ENCODE data around the gene LDLRAD4.

The LDLRAD4 gene

DNA sequence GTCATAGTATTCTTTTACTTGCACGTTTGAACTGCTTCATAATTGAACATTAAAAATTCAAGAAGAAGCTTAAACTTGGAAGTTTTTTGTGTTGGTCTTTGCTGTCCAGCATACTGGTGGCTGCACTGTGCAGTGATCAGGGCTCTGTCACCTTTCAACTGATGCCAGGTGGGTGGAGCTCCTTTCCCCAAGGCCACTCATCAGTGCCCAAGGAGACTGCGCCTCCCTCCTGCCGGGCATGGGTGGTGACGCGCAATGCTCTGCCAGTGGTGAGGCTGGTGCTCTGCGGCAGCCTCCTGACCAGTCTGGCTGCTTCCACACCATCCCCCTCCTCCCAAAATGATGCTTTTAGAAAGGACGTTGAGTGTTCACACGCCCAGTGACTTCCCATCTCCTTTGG lies 16.0 kb upstream of the LDLRAD4 start:
- no peak for DNase-seq (ENCODE audit: low spot score)

DNA sequence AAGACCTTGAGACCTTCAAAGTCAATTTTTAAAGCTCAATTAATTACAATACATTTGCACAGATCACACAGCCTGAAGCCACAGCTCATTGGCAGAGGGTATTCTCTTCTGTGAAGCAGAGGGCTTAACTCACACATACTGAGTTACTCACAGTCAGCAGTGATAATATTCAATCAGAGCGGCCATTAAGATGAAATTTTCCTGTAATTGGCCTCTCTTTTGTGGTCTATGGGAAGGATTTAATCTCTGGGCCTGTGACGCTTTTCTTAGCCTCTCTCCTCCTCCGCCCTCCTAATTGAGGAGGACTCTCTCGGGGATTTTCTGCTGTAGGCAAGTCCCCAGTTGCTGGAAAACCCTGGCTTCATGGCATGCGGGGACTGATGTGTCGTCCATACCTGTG lies 12.3 kb upstream of the LDLRAD4 start:
- no peak for DNase-seq (ENCODE audit: low spot score)

GRCh38 chr18:13207294-13207693 lies 11.3 kb upstream of the LDLRAD4 start:
- DNase-seq (ENCODE audit: low spot score), result no peak

DNA sequence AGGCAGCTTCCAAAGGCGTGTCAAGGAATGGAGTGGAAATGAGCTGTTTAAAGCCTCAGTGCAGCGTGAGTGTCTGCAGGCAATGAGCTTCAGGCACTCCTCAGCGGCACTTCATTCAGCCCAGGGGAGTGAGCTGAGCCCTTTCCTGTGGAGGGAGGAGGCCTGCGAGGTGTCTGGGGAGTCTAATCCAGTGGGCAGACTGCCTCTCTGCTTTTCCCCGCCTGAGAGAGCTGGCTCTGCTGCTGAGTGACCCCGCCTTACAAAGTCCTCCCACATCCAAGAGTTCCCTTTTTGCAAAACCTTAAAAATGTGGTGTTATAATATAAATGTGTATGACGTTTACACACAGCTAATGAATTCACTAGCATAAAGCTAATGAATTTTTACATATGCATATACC lies 7.0 kb upstream of the LDLRAD4 start:
- DNase-seq (ENCODE audit: low spot score), result no peak

- DNase-seq (ENCODE audit: low spot score), result no peak
Measured at GRCh38 chr18:13213036-13213795, 5.3 kb upstream of the LDLRAD4 start.

DNA sequence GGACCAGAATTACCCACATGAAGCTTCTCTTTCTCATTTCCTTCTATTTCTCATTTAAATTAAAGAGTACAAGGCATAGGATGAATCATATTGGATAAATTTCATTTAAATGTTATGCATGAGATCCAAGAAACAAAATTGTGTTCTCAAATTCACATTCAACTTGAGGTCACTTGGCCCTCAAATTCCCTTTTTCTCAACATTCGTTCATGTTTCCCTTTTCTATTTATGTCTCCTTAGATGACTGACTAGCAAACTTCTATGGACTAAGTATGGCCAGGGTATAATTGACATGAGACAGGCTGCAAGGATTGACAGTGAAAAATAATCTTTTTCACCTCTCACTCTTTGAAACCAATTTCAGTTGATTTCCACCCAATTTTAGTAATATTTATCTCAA lies 4.0 kb upstream of the LDLRAD4 start:
- DNase-seq (ENCODE audit: low spot score), result no peak

GRCh38 chr18:13216092-13216582 lies 2.4 kb upstream of the LDLRAD4 start:
- no peak for DNase-seq (ENCODE audit: low spot score)

GRCh38 chr18:13216711-13217465 lies 1.7 kb upstream of the LDLRAD4 start:
- DNase-seq (ENCODE audit: low spot score), result peak; percentile 44

DNA sequence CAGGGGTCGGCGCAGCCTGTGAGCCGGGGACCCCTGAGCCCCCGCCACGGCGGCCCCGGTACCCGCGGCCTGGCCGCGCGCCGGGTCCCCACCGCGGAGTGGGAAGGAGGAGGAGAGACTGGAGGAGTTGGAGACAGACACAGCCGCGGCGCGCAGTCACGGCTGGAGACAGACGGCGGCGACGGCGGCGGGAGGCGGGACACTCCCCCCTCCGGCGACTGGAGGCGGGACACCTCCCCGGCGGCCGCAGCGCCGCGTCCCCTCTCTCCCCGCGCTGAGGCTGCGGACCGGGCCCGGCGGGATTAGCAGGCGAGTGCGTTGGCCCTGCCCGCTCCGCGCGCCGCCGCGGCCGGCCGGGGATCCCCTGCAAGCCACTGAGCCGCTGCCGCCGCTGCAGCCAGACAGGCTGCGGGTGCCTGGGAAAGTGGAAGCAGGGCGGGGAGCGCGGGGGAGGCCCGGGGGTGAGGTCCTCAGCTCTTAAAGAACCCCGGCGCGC lies 1.0 kb upstream of the LDLRAD4 start:
- DNase-seq (ENCODE audit: low spot score), result peak; percentile 19

DNA sequence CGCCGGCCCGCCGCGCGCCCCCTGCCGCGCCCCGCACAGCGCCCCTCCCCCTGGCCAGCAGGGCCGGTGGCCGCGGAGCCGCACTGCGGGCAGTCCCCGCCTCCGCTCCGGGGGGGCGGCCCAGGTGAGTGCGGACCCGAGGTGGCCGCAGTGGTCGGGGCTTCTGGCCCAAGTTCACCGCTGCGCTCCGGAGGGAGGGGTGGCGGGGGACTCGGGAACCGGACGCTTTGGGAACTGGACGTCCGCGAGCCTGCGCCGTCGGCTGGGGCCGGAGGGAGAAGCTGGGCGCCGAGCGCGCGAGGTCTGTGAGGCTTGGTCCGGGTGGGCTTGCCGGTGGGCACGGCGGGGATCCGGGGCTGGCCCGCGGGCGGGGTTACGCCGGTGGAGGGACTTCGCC lies 591 bp upstream of the LDLRAD4 start:
- DNase-seq (ENCODE audit: low spot score), result no peak

DNA sequence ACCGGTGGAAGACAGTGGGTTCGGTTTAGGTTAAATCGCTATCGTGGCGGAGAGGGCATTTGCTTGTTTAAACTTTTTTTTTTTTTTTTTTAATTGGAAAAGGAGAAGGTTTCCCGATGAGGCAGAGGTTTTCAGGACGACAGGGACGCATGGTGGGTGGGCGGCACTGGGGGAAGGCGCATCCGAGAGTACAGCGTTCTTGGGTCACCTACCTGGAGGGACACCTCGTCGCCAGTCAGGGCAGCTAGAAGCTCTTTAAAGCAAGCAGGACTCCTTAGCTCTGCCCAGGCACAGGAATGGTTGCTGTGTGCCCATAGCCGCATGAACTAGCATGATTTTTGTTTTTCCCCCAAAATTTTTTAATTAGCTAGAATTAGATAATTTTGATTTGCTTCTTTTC lies 437 bp downstream of the LDLRAD4 start:
- DNase-seq (ENCODE audit: low spot score), result no peak

GRCh38 chr18:13219593-13220159 lies 1.1 kb downstream of the LDLRAD4 start:
- DNase-seq (ENCODE audit: low spot score), result no peak

- no peak for DNase-seq (ENCODE audit: low spot score)
Measured at GRCh38 chr18:13220361-13220991, 1.9 kb downstream of the LDLRAD4 start.

DNA sequence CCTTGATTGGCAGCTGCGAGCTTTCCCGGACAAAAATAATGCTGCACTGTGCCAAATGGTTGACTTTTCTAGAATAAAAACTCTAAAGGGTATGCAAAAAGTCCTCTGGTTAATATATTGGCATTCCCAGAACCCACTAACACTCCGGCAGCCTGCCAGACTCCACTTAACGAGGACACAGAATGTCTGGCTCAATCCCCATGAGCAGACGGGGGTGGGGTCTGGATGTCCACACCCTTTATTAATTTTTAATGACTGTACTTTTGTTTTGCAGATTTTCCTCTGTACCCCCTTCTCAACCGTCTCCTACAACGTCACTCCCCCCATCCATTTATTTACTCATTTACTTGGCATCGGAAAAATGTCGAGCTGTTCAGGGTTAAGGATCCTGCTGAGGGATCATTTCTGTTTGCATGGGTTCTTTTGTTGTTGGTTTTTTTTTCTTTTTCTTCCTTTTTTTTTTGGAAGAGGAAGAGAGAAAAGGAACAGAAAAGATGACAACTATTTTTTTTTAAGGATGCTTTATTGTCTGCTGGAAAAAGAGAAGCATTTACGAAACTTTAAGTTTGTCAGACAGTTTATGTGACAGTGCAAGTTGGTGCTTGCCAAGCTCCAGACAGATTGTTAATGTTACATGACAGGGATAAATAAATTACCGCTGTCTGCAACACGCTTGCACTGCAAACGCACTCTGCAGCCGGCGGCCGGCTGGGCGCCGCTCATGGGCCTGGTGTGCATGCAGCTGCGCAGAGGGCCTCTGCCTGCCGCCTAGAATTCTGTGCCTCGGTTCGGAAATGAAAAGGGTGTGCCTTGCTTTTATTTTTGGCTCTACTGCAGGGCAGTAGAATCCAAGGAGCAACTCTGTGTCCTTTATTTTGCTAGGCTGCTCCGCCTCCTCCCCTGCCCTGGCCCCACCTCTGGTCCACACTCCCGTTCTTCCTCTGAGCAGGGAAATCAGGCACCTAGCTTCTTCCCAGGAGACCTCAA lies 3.6 kb downstream of the LDLRAD4 start:
- DNase-seq (ENCODE audit: low spot score), result no peak

DNA sequence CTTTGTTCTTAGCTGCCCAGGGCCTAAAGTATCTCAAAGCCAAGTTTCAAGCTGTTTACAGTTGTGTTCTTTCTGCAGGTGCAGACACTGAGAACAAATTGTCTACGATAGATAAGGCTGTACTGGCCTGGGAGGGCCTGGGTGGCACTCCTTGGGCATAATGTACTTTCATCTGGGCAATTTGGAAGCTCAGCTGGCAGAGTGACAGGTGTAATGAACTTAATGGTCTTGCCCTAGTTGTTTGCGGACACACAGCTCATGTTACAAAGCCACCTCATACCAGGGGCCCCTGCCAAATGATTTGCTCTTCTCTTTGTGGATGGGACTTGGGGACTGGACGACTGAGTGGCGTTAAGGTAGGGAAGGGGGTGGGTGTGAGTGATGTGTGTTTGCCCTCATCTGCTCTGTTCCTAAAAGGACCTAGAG lies 4.3 kb downstream of the LDLRAD4 start:
- no peak for DNase-seq (ENCODE audit: low spot score)

- no peak for DNase-seq (ENCODE audit: low spot score)
Measured at GRCh38 chr18:13223311-13224143, 5.0 kb downstream of the LDLRAD4 start.

DNA sequence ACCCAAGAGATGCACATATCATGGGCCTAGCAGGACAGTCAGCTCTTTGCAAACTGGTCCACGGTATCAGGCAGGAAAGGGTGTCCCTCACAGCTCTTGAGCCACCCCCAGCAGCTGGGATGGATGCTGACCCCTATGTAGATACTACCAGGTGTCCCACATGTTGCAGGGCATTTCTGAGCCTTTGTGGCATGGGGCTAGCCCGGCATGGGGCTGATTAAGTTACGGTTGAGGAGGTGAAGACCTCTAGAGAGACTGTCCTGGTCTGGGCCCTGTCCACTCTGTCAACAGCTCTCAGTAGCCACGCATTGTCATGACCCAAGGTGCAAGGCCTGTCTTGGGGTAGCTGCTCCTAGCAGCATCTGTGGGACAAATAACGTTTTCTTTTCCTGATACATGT lies 6.7 kb downstream of the LDLRAD4 start:
- no peak for DNase-seq (ENCODE audit: low spot score)

- no peak for DNase-seq (ENCODE audit: low spot score)
Measured at GRCh38 chr18:13226533-13227144, 8.1 kb downstream of the LDLRAD4 start.

DNA sequence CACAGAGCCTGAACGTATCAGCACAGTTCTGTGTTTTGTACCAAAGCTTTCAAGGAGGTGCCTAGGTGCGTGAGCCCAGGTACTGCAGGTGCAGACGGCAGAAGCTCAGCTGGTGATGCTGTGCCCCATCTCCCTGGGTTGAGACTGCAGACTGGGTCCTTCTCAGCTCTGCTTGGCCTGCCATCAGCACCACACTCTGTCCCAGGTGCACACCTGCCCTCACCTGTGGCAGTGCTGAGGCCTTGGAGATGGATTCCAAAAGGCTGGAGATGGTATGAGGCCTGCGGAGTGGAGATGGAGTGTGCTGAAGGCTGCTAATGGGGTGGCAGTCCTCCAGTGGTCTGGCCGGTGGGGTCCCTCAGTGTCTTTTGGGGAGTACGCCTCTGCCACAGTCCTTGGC lies 9.3 kb downstream of the LDLRAD4 start:
- DNase-seq (ENCODE audit: low spot score), result no peak

Data from germinal center (tissue), 1 donor.